Breast epithelium (tissue), 4 donors: Measurements from ENCODE around the gene NUP98. TPM values are rescaled to one million over a fixed set of nuclear protein-coding genes. Genes with fewer than 3 reads are reported as not detected.
A peak's percentile ranks its signal among the peaks of the same experiment; 100 is the strongest.

ENCODE experiments used
- DNase-seq, 2 donors: peaks; one replicate each; pipeline ENCODE4 v3.0.0-alpha.2; 2019; ENCODE audit warnings: low spot score in 2 of 2
- H3K27ac ChIP-seq, 2 donors: fragments of 200-600 bp; sonication (generic) in 1 of 2; one replicate each; pipeline ENCODE4 v1.5.1; 2016 to 2019; ENCODE audit warnings: mild to moderate bottlenecking in 1 of 2
- H3K27me3 ChIP-seq, 2 donors: fragments of 200-600 bp; sonication (generic) in 1 of 2; one replicate each; pipeline versions ENCODE4 v1.5.1 to v1.6.0; 2017 to 2019; ENCODE audit warnings: control low read depth in 1 of 2, mild to moderate bottlenecking in 1 of 2
- H3K36me3 ChIP-seq: fragments of 200-600 bp; one replicate; pipeline ENCODE4 v1.5.1; 2019
- H3K4me1 ChIP-seq, 2 donors: fragments of 200-600 bp; sonication (generic); one replicate each; pipeline ENCODE4 v1.5.1; 2016 to 2019; ENCODE audit warnings: control low read depth in 1 of 2
- H3K4me3 ChIP-seq, 3 donors: fragments of 200-600 bp; sonication (generic); 1 replicate in 2 of 3; 2 replicates in 1 of 3; pipeline ENCODE4 v1.5.1; 2016 to 2019; ENCODE audit warnings: mild to moderate bottlenecking in 3 of 3, moderate library complexity in 2 of 3
- H3K9me3 ChIP-seq, 2 donors: fragments of 200-600 bp; sonication (generic) in 1 of 2; one replicate each; pipeline ENCODE4 v1.5.1; 2016 to 2019; ENCODE audit warnings: control low read depth in 1 of 2
- POLR2A ChIP-seq: fragments of 450-650 bp; IDR thresholded peaks from one replicate; pipeline ENCODE4 v1.6.1; 2016; ENCODE audit warnings: antibody characterized with exemption, mild to moderate bottlenecking, moderate library complexity
- POLR2AphosphoS5 ChIP-seq, 3 donors: sonication (generic); formaldehyde crosslinking; IDR thresholded peaks; one replicate each; pipeline ENCODE4 v1.6.1; 2017; ENCODE audit warnings: antibody characterized with exemption in 3 of 3
- intact Hi-C: fragments of 100-400 bp; cut with DNase I; formaldehyde crosslinking; loops from one replicate; pipeline ENCODE4 v1.15.1; 2023; ENCODE audit warnings: low total_unique reads
- total RNA-seq, 3 donors: library from RNA; depleted of rRNA; stranded (reverse); fragments of >200 nt; gene quantifications; one replicate each; pipeline ENCODE4 v1.1.0, GENCODE V29; 2016
- TF ChIP-seq, protein P1 (sequence below), 3 donors: fragments of 450-650 bp; IDR thresholded peaks; one replicate each; pipeline ENCODE4 v1.5.1; 2016 to 2017; ENCODE audit warnings: antibody characterized with exemption in 3 of 3, mild to moderate bottlenecking in 3 of 3, moderate library complexity in 3 of 3

Gene NUP98
- total RNA-seq, 3 donors from 2014 or later, result 98.1 to 178 (median 142) TPM

DNA sequence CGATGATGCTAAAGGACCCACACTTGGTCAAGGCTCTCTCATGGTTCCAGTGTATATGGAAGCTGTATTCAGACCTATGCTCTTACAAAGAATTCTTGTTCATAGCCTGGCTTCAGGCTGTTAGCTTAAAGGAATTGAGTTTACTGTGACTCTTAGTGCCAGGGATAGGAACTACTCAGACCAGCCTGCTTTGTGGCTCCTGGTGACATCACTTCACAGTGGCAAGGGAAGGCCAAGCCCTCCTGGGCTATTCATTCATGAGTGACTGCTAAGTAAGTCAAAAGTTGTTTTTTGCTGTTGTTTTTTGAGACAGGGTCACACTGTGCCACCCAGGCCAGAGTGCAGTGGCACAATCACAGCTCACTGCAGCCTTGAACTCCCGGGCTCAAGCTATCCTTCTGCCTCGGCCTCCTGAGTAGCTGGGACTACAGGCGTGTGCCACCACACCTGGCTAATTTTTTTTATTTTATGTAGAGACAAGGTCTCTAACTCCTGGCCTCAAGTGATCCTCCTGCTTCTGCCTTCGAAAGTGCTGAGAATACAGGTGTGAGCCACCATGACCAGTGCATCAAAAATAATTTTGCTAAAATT, 165.2 kb downstream of the NUP98 start:
- TF ChIP-seq POLR2AphosphoS5 (IDR thresholded peaks at IDR 0.05) (no peak), POLR2A (no peak)
- TF ChIP-seq, protein P1, sequence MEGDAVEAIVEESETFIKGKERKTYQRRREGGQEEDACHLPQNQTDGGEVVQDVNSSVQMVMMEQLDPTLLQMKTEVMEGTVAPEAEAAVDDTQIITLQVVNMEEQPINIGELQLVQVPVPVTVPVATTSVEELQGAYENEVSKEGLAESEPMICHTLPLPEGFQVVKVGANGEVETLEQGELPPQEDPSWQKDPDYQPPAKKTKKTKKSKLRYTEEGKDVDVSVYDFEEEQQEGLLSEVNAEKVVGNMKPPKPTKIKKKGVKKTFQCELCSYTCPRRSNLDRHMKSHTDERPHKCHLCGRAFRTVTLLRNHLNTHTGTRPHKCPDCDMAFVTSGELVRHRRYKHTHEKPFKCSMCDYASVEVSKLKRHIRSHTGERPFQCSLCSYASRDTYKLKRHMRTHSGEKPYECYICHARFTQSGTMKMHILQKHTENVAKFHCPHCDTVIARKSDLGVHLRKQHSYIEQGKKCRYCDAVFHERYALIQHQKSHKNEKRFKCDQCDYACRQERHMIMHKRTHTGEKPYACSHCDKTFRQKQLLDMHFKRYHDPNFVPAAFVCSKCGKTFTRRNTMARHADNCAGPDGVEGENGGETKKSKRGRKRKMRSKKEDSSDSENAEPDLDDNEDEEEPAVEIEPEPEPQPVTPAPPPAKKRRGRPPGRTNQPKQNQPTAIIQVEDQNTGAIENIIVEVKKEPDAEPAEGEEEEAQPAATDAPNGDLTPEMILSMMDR (IDR thresholded peaks at IDR 0.05), result no peak
- Histone ChIP-seq H3K4me1 (no peaks in the 10 kb centered on the region), H3K4me3 (no peak overlapping the region), H3K9me3 (no peaks in the 10 kb centered on the region), H3K27me3 (no peaks in the 10 kb centered on the region), H3K36me3 (no peaks in the 10 kb centered on the region), H3K27ac (no peak overlapping the region)
- no peak for DNase-seq
- intact Hi-C loops, result no loop called here

DNA sequence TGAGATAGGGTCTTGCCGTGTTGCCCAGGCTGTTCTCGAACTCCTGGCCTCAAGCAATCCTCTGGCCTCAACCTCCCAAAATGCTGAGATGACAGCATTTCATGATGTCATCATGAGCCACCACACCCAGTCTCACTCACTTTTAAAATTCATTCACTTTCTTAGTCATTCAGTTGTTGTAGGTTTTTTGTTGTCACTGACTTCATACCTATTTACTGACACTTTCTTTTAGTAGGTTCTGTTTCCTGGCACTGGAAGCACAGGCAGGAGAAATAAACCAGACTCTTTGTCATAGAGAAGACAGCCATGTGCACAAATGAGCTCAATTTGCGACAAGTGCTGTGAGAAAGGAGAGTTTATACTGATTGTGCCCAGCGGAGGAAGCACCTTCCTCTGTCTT, 166.0 kb downstream of the NUP98 start:
- DNase-seq, result no peak
- no peaks in the 10 kb centered on the region for H3K9me3 ChIP-seq
- intact Hi-C loops, result no loop called here
- no peak overlapping the region for H3K27ac ChIP-seq
- H3K4me1 ChIP-seq, result no peaks in the 10 kb centered on the region
- TF ChIP-seq, protein P1 (IDR thresholded peaks at IDR 0.05), result no peak
- no peak for TF ChIP-seq POLR2AphosphoS5 (IDR thresholded peaks at IDR 0.05)
- TF ChIP-seq POLR2A, result no peak
- no peaks in the 10 kb centered on the region for H3K36me3 ChIP-seq
- no peaks in the 10 kb centered on the region for H3K27me3 ChIP-seq
- no peak overlapping the region for H3K4me3 ChIP-seq

DNA sequence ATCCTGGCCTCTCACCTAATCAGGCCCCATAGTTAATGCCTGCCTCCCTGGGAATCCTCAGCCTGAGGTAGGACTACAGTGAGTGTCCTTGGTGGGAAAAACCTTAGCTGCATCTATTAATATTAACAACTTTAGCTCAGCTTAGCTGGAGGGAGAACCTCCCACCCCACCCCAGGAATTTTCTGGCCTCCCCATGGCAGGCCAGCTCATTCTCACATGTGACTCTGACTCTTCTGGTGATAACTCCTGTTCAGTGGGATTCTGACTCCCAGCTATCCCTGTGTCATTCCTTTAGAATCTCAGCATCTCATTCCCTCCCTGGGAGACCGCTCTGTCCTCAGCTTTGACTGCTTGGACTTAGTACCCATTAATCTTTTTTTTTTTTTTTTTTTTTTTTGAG, 170.1 kb downstream of the NUP98 start:
- no peaks in the 10 kb centered on the region for H3K4me1 ChIP-seq
- no peaks in the 10 kb centered on the region for H3K36me3 ChIP-seq
- DNase-seq, result no peak
- H3K27ac ChIP-seq, result no peak overlapping the region
- no peaks in the 10 kb centered on the region for H3K27me3 ChIP-seq
- intact Hi-C loops, result no loop called here
- no peak for TF ChIP-seq POLR2AphosphoS5 (IDR thresholded peaks at IDR 0.05)
- TF ChIP-seq, protein P1 (IDR thresholded peaks at IDR 0.05), result no peak
- no peak for TF ChIP-seq POLR2A
- H3K4me3 ChIP-seq, result no peak overlapping the region
- H3K9me3 ChIP-seq, result no peaks in the 10 kb centered on the region

DNA sequence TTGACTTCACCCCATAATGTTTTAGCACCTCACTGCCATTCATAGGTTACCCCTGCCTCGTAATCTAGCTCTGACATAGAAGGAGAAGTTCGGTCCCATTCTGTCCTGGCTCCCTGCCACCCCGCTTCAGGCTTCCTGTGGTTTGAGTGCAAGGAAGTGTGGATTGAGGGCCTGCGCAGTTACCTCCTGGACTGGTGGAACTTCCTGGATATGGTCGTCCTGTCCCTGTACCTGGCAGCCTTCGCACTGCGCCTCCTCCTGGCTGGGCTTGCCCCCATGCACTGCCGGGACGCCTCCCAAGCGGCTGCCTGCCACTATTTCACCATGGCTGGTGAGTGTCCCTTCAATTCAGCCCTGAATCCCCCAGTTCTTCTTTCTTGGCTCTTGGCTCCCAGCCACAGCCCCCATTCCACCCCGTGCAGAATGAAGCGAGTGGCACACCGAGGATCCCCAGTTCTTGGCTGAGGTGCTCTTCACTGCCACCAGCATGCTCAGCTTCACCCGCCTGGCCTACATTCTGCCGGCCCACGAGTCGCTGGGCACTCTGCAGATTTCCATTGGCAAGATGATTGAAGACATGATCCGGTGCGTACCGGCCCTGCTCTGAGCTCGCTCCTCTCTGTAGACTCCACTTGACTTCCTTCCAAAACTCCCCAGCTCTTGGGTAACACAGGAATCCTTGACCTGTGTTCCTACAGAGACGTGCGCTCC, 170.9 kb downstream of the NUP98 start:
- Histone ChIP-seq H3K4me1 (no peaks in the 10 kb centered on the region), H3K9me3 (no peaks in the 10 kb centered on the region), H3K4me3 (peak overlapping the region in 1 of 3 donors; percentile 15), H3K27me3 (no peaks in the 10 kb centered on the region), H3K36me3 (no peaks in the 10 kb centered on the region), H3K27ac (no peak overlapping the region)
- intact Hi-C loops, result no loop called here
- no peak for DNase-seq
- TF ChIP-seq, protein P1 (IDR thresholded peaks at IDR 0.05), result no peak
- TF ChIP-seq POLR2AphosphoS5 (IDR thresholded peaks at IDR 0.05) (no peak), POLR2A (no peak)

Other genes with a start within 250 kb of the NUP98 start
- 1 to 10 TPM in 2 of 3 donors, not detected in 1; 1.3 to 3.3 TPM for gene ART5, start 155.6 kb downstream of the NUP98 start, total RNA-seq
- not detected for gene ART1, start 152.4 kb downstream of the NUP98 start, total RNA-seq
- gene CHRNA10, start 126.2 kb downstream of the NUP98 start, total RNA-seq, result under 1 TPM; 0.48 to 0.88 (median 0.66) TPM
- gene PGAP2, start 11.0 kb upstream of the NUP98 start, total RNA-seq, result 10 to 100 TPM; 12.3 to 24.3 (median 20.6) TPM
- gene RHOG, start 43.4 kb upstream of the NUP98 start, total RNA-seq, result 10 to 100 TPM; 37.0 to 68.2 (median 37.0) TPM
- 10 to 100 TPM; 44.2 to 68.2 (median 47.9) TPM for gene STIM1, start 58.1 kb upstream of the NUP98 start, total RNA-seq